SK-N-SH treated with all-trans-retinoic acid at 6 μM for 48 hours (cell line): ENCODE data around the gene C9orf50.

Source experiments
- ATAC-seq: fragments of 200-7000 bp; cut with Tn5 transposase; 3 replicates; pipeline ENCODE4 v1.9.1; 2020; ENCODE audit warnings: mild to moderate bottlenecking, moderate library complexity
- ARNTL ChIP-seq: fragments of 450-650 bp; formaldehyde crosslinking; IDR thresholded peaks from 2 replicates; pipeline ENCODE4 v1.5.0; 2020; ENCODE audit warnings: low read depth, mild to moderate bottlenecking, moderate library complexity, borderline replicate concordance
- CSDC2 ChIP-seq: fragments of 250-450 bp; sonication (Bioruptor Pico); IDR thresholded peaks from 2 replicates; pipeline ENCODE4 v1.5.0; 2020; ENCODE audit warnings: mild to moderate bottlenecking, moderate library complexity
- CSRNP3 ChIP-seq: fragments of 250-450 bp; sonication (Bioruptor Pico); IDR thresholded peaks from 2 replicates; pipeline ENCODE4 v1.5.1; 2021; ENCODE audit warnings: mild to moderate bottlenecking, moderate library complexity
- ESRRG ChIP-seq: fragments of 250-450 bp; sonication (Bioruptor Pico); IDR thresholded peaks from 2 replicates; pipeline ENCODE4 v1.6.1; 2021; ENCODE audit warnings: mild to moderate bottlenecking
- GLIS3 ChIP-seq: fragments of 250-450 bp; sonication (Bioruptor Pico); IDR thresholded peaks from 2 replicates; pipeline ENCODE4 v1.5.0; 2020; ENCODE audit warnings: mild to moderate bottlenecking, moderate library complexity
- ISL1 ChIP-seq: fragments of 250-450 bp; sonication (Bioruptor Pico); IDR thresholded peaks from 2 replicates; pipeline ENCODE4 v2.1.2; 2022; ENCODE audit warnings: mild to moderate bottlenecking, moderate library complexity
- OSR1 ChIP-seq: fragments of 250-450 bp; sonication (Bioruptor Pico); IDR thresholded peaks from 2 replicates; pipeline ENCODE4 v1.8.0; 2022; ENCODE audit warnings: moderate library complexity, mild to moderate bottlenecking, inconsistent platforms
- PATZ1 ChIP-seq: fragments of 250-450 bp; sonication (Bioruptor Pico); IDR thresholded peaks from 2 replicates; pipeline ENCODE4 v1.8.0; 2020; ENCODE audit warnings: mild to moderate bottlenecking, moderate library complexity, borderline replicate concordance
- RARB ChIP-seq: fragments of 250-450 bp; sonication (Bioruptor Pico); IDR thresholded peaks from 2 replicates; pipeline ENCODE4 v1.8.0; 2021; ENCODE audit warnings: mild to moderate bottlenecking, moderate library complexity
- SNAI2 ChIP-seq: fragments of 250-450 bp; sonication (Bioruptor Pico); IDR thresholded peaks from 2 replicates; pipeline ENCODE4 v1.5.0; 2020; ENCODE audit warnings: mild to moderate bottlenecking, moderate library complexity
- TCF4 ChIP-seq: fragments of 250-450 bp; sonication (Bioruptor Pico); IDR thresholded peaks from 2 replicates; pipeline ENCODE4 v1.8.0; 2021; ENCODE audit warnings: mild to moderate bottlenecking, moderate library complexity, borderline replicate concordance
- TOX ChIP-seq: fragments of 250-450 bp; sonication (Bioruptor Pico); IDR thresholded peaks from 2 replicates; pipeline ENCODE4 v1.8.0; 2021; ENCODE audit warnings: mild to moderate bottlenecking, moderate library complexity, borderline replicate concordance
- ZC3H10 ChIP-seq: fragments of 250-450 bp; sonication (Bioruptor Pico); IDR thresholded peaks from 2 replicates; pipeline ENCODE4 v1.5.1; 2021; ENCODE audit warnings: mild to moderate bottlenecking, moderate library complexity
- ZFP3 ChIP-seq: fragments of 250-450 bp; sonication (Bioruptor Pico); IDR thresholded peaks from 2 replicates; pipeline ENCODE4 v1.5.0; 2020; ENCODE audit warnings: mild to moderate bottlenecking, moderate library complexity
- ZFP30 ChIP-seq: fragments of 450-650 bp; formaldehyde crosslinking; IDR thresholded peaks from 2 replicates; pipeline ENCODE4 v1.5.0; 2022; ENCODE audit warnings: mild to moderate bottlenecking, moderate library complexity
- ZNF70 ChIP-seq: fragments of 450-650 bp; formaldehyde crosslinking; IDR thresholded peaks from 2 replicates; pipeline ENCODE4 v1.5.0; 2020; ENCODE audit warnings: mild to moderate bottlenecking, moderate library complexity
- ZNF8 ChIP-seq: fragments of 450-650 bp; formaldehyde crosslinking; IDR thresholded peaks from 2 replicates; pipeline ENCODE4 v1.5.0; 2020; ENCODE audit warnings: mild to moderate bottlenecking, moderate library complexity
- TF ChIP-seq, protein P1 (sequence below): fragments of 250-450 bp; sonication (Bioruptor Pico); IDR thresholded peaks from 2 replicates; pipeline ENCODE4 v1.8.0; 2021; ENCODE audit warnings: low read depth, mild to moderate bottlenecking, moderate library complexity, borderline replicate concordance
- TF ChIP-seq, protein P2 (sequence below): fragments of 250-450 bp; sonication (Bioruptor Pico); IDR thresholded peaks from 2 replicates; pipeline ENCODE4 v1.5.0; 2020; ENCODE audit warnings: mild to moderate bottlenecking, moderate library complexity

Gene C9orf50

DNA sequence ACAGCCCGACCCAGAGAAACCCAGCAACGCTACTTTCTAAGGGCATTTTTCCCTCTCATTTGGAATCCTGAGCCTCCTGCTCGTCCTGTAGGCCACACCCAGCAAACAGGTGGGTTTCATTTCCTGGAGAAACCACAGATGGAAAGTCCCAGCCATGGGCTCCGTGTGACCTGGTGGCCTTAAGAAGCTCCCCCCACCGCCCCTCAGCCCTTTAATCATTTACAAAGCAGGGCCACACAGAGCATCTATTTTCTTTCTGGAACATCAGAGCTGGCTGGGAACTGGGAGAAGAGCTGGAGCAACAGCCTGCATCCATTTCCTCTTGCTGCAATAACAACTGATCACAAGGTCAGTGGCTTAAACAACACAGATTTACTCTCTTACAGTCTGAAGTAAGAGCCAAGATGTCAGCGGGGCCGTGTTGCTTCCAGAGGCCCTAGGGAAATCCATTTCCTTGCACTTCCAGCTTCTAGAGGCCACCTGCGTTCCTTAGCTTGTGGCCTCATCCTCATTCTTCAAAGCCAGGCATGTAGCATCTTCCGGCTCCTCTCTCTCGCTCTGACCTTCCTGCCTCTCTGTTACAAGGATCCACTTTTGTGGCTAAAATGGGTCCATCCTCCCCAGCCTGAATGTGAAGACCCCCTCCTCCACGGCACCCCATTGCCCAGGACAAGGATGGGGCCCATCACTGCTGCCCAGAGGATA lies 40.5 kb downstream of the C9orf50 start:
- no peak for TF ChIP-seq GLIS3 (CRISPR knock-in tag)
- no peak for TF ChIP-seq ZNF8
- TF ChIP-seq OSR1 (CRISPR knock-in tag): no peak
- TF ChIP-seq TOX (CRISPR knock-in tag): no peak
- no peak for TF ChIP-seq ARNTL
- TF ChIP-seq TCF4 (CRISPR knock-in tag): no peak
- no peak for ATAC-seq

GRCh38 chr9:129579294-129579693 lies 41.6 kb downstream of the C9orf50 start:
- TF ChIP-seq TCF4 (CRISPR knock-in tag) (no peak), SNAI2 (CRISPR knock-in tag) (no peak), ZNF70 (CRISPR knock-in tag) (no peak), ISL1 (CRISPR knock-in tag) (no peak), CSDC2 (CRISPR knock-in tag) (no peak), TOX (CRISPR knock-in tag) (no peak), CSRNP3 (no peak), ZFP3 (CRISPR knock-in tag) (no peak), RARB (CRISPR knock-in tag) (no peak), ARNTL (no peak), GLIS3 (CRISPR knock-in tag) (no peak), ZFP30 (no peak), ZNF8 (no peak), ESRRG (CRISPR knock-in tag) (no peak), PATZ1 (CRISPR knock-in tag) (no peak), OSR1 (CRISPR knock-in tag) (no peak)
- TF ChIP-seq, protein P1, sequence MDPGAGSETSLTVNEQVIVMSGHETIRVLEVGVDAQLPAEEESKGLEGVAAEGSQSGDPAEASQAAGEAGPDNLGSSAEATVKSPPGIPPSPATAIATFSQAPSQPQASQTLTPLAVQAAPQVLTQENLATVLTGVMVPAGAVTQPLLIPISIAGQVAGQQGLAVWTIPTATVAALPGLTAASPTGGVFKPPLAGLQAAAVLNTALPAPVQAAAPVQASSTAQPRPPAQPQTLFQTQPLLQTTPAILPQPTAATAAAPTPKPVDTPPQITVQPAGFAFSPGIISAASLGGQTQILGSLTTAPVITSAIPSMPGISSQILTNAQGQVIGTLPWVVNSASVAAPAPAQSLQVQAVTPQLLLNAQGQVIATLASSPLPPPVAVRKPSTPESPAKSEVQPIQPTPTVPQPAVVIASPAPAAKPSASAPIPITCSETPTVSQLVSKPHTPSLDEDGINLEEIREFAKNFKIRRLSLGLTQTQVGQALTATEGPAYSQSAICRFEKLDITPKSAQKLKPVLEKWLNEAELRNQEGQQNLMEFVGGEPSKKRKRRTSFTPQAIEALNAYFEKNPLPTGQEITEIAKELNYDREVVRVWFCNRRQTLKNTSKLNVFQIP (CRISPR knock-in tag): no peak
- TF ChIP-seq, protein P2, sequence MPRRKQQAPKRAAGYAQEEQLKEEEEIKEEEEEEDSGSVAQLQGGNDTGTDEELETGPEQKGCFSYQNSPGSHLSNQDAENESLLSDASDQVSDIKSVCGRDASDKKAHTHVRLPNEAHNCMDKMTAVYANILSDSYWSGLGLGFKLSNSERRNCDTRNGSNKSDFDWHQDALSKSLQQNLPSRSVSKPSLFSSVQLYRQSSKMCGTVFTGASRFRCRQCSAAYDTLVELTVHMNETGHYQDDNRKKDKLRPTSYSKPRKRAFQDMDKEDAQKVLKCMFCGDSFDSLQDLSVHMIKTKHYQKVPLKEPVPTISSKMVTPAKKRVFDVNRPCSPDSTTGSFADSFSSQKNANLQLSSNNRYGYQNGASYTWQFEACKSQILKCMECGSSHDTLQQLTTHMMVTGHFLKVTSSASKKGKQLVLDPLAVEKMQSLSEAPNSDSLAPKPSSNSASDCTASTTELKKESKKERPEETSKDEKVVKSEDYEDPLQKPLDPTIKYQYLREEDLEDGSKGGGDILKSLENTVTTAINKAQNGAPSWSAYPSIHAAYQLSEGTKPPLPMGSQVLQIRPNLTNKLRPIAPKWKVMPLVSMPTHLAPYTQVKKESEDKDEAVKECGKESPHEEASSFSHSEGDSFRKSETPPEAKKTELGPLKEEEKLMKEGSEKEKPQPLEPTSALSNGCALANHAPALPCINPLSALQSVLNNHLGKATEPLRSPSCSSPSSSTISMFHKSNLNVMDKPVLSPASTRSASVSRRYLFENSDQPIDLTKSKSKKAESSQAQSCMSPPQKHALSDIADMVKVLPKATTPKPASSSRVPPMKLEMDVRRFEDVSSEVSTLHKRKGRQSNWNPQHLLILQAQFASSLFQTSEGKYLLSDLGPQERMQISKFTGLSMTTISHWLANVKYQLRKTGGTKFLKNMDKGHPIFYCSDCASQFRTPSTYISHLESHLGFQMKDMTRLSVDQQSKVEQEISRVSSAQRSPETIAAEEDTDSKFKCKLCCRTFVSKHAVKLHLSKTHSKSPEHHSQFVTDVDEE: no peak
- no peak for ATAC-seq

DNA sequence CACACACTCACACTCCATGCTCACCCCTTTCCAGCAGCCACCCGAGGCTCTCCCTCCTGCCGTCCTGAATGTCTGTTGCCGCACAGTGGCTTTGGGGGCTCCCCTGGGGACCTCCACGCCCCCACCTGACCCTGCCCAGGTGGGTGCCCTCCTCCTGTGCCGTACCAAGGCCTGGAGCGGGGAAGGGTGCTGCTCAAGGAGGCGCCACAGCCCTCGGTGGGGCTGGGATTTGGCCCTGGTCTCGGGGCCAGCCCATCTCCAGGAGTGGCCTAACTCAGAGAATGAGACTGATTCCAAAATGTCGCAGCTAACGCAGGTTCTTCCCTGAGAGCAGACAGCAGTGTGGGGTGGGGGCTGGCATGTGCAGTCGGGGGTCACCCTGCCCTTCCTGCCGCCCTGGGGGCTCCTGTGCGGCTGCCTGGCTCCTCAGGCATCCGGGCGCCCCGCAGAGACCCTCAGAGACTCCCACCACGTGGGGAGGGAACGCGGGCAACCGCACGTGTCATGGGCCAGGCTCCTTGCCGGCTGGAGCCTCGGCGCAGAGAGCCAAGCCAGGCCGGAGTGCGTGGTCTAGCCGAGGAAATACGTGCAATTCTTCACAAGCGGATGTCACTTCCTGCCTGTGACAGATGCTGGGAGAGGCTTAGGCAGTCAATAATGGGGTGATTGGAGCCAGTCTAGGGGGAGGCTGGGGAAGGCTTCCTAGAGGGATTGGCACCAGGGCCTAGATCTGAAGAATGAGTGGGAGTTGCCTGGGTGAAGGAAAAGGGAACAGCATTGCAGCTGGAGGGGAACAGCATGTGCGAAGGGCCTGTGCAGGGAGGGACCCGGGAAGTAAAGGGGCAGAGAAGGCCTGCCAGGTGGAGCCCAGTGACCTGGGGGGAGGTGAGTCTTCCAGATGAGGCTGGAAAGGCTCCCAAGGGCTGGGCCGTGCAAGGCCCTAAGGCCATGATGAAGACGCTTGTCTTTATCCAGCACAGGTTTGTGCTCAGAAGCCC lies 44.1 kb downstream of the C9orf50 start:
- no peak for TF ChIP-seq ZFP3 (CRISPR knock-in tag)
- no peak for TF ChIP-seq ESRRG (CRISPR knock-in tag)
- no peak for TF ChIP-seq PATZ1 (CRISPR knock-in tag)
- TF ChIP-seq ZC3H10 (CRISPR knock-in tag): no peak
- TF ChIP-seq ARNTL: no peak
- peak; percentile 62 for ATAC-seq
